ENCODE data around the gene SIM1. TPM values are rescaled to one million over a fixed set of nuclear protein-coding genes. Genes with fewer than 3 reads are reported as not detected.

SIM1 gene
- total and polyA plus RNA-seq, 4 donors: 0.36 to 1.2 (median 0.54) TPM

- Histone ChIP-seq H3K9me3 (ENCODE audit: control insufficient read depth, insufficient read depth, low read length) (no peaks in the 10 kb centered on the region), H3K4me3 (ENCODE audit: low read depth, low read length) (no peak overlapping the region), H3K36me3 (ENCODE audit: control insufficient read depth, insufficient read depth, low read length) (no peaks in the 10 kb centered on the region), H3K27me3 (ENCODE audit: control insufficient read depth, insufficient read depth, low read length) (peaks cover 100% of the 10 kb centered on the region), H3K4me1 (ENCODE audit: control insufficient read depth, insufficient read depth, low read length) (peaks cover 24% of the 10 kb centered on the region), H3K27ac (ENCODE audit: low read depth, low read length) (no peak overlapping the region)
- 7% methylated on average over 29 of the region's 34 CpGs for WGBS (ENCODE audit: insufficient coverage)
- DNase-seq (ENCODE audit: low read depth in 4 of 6, low spot score in 6 of 6): peak in 1 of 6 donors; percentile 44
Measured at GRCh38 chr6:100457311-100457990, 7.3 kb downstream of the SIM1 start.

GRCh38 chr6:100456908-100457235 is 7.8 kb downstream of the SIM1 start:
- DNase-seq (ENCODE audit: low read depth in 4 of 6, low spot score in 6 of 6): no peak

GRCh38 chr6:100456141-100456907 is 8.4 kb downstream of the SIM1 start:
- H3K27ac ChIP-seq (ENCODE audit: low read depth, low read length): no peak overlapping the region
- H3K9me3 ChIP-seq (ENCODE audit: control insufficient read depth, insufficient read depth, low read length): no peaks in the 10 kb centered on the region
- peak in 2 of 6 donors; percentile 63 to 76 for DNase-seq (ENCODE audit: low read depth in 4 of 6, low spot score in 6 of 6)
- peaks cover 100% of the 10 kb centered on the region for H3K27me3 ChIP-seq (ENCODE audit: control insufficient read depth, insufficient read depth, low read length)
- H3K4me3 ChIP-seq (ENCODE audit: low read depth, low read length): no peak overlapping the region
- WGBS (ENCODE audit: insufficient coverage): 2% methylated on average over 13 of the region's 24 CpGs
- H3K4me1 ChIP-seq (ENCODE audit: control insufficient read depth, insufficient read depth, low read length): peaks cover 23% of the 10 kb centered on the region
- H3K36me3 ChIP-seq (ENCODE audit: control insufficient read depth, insufficient read depth, low read length): no peaks in the 10 kb centered on the region

More at GRCh38 chr6:100456908-100457235, 7.8 kb downstream of the SIM1 start:
- H3K4me3 ChIP-seq (ENCODE audit: low read depth, low read length): no peak overlapping the region
- no peaks in the 10 kb centered on the region for H3K36me3 ChIP-seq (ENCODE audit: control insufficient read depth, insufficient read depth, low read length)
- H3K4me1 ChIP-seq (ENCODE audit: control insufficient read depth, insufficient read depth, low read length): peaks cover 24% of the 10 kb centered on the region
- no peak overlapping the region for H3K27ac ChIP-seq (ENCODE audit: low read depth, low read length)
- WGBS (ENCODE audit: insufficient coverage): no CpG with 5 or more reads among the region's 8 CpGs
- H3K27me3 ChIP-seq (ENCODE audit: control insufficient read depth, insufficient read depth, low read length): peaks cover 100% of the 10 kb centered on the region
- no peaks in the 10 kb centered on the region for H3K9me3 ChIP-seq (ENCODE audit: control insufficient read depth, insufficient read depth, low read length)

- Histone ChIP-seq H3K9me3 (ENCODE audit: control insufficient read depth, insufficient read depth, low read length) (no peaks in the 10 kb centered on the region), H3K36me3 (ENCODE audit: control insufficient read depth, insufficient read depth, low read length) (no peaks in the 10 kb centered on the region), H3K27ac (ENCODE audit: low read depth, low read length) (no peak overlapping the region), H3K4me1 (ENCODE audit: control insufficient read depth, insufficient read depth, low read length) (peaks cover 20% of the 10 kb centered on the region), H3K27me3 (ENCODE audit: control insufficient read depth, insufficient read depth, low read length) (peaks cover 100% of the 10 kb centered on the region), H3K4me3 (ENCODE audit: low read depth, low read length) (no peak overlapping the region)
- DNase-seq (ENCODE audit: low read depth in 4 of 6, low spot score in 6 of 6): peak in 2 of 6 donors; percentile 23 to 61
- WGBS (ENCODE audit: insufficient coverage): 2% methylated on average over 48 of the region's 54 CpGs
Measured at GRCh38 chr6:100455230-100456124, 9.2 kb downstream of the SIM1 start.

GRCh38 chr6:100454551-100455229 is 10.0 kb downstream of the SIM1 start:
- Histone ChIP-seq H3K27ac (ENCODE audit: low read depth, low read length) (no peak overlapping the region), H3K4me3 (ENCODE audit: low read depth, low read length) (no peak overlapping the region), H3K36me3 (ENCODE audit: control insufficient read depth, insufficient read depth, low read length) (no peaks in the 10 kb centered on the region), H3K4me1 (ENCODE audit: control insufficient read depth, insufficient read depth, low read length) (peaks cover 20% of the 10 kb centered on the region), H3K27me3 (ENCODE audit: control insufficient read depth, insufficient read depth, low read length) (peaks cover 100% of the 10 kb centered on the region), H3K9me3 (ENCODE audit: control insufficient read depth, insufficient read depth, low read length) (no peaks in the 10 kb centered on the region)
- WGBS (ENCODE audit: insufficient coverage): 0% methylated on average over 3 of the region's 14 CpGs
- DNase-seq (ENCODE audit: low read depth in 4 of 6, low spot score in 6 of 6): peak in 2 of 6 donors; percentile 60 to 66

- H3K4me3 ChIP-seq (ENCODE audit: low read depth, low read length): no peak overlapping the region
- H3K27ac ChIP-seq (ENCODE audit: low read depth, low read length): no peak overlapping the region
- H3K4me1 ChIP-seq (ENCODE audit: control insufficient read depth, insufficient read depth, low read length): peaks cover 20% of the 10 kb centered on the region
- H3K9me3 ChIP-seq (ENCODE audit: control insufficient read depth, insufficient read depth, low read length): no peaks in the 10 kb centered on the region
- no peaks in the 10 kb centered on the region for H3K36me3 ChIP-seq (ENCODE audit: control insufficient read depth, insufficient read depth, low read length)
- peaks cover 100% of the 10 kb centered on the region for H3K27me3 ChIP-seq (ENCODE audit: control insufficient read depth, insufficient read depth, low read length)
- 3% methylated on average over 36 of the region's 36 CpGs for WGBS (ENCODE audit: insufficient coverage)
- DNase-seq (ENCODE audit: low read depth in 4 of 6, low spot score in 6 of 6): peak in 2 of 6 donors; percentile 28 to 33
Measured at GRCh38 chr6:100453701-100454521, 10.8 kb downstream of the SIM1 start.

GRCh38 chr6:100452998-100453397 is 11.7 kb downstream of the SIM1 start:
- Histone ChIP-seq H3K4me1 (ENCODE audit: control insufficient read depth, insufficient read depth, low read length) (peaks cover 13% of the 10 kb centered on the region), H3K36me3 (ENCODE audit: control insufficient read depth, insufficient read depth, low read length) (no peaks in the 10 kb centered on the region), H3K4me3 (ENCODE audit: low read depth, low read length) (no peak overlapping the region), H3K27ac (ENCODE audit: low read depth, low read length) (no peak overlapping the region), H3K9me3 (ENCODE audit: control insufficient read depth, insufficient read depth, low read length) (no peaks in the 10 kb centered on the region), H3K27me3 (ENCODE audit: control insufficient read depth, insufficient read depth, low read length) (peaks cover 100% of the 10 kb centered on the region)
- DNase-seq (ENCODE audit: low read depth in 4 of 6, low spot score in 6 of 6): no peak
- WGBS (ENCODE audit: insufficient coverage): 0% methylated on average over 3 of the region's 3 CpGs

GRCh38 chr6:100451577-100451976 is 13.1 kb downstream of the SIM1 start:
- Histone ChIP-seq H3K27ac (ENCODE audit: low read depth, low read length) (no peak overlapping the region), H3K4me3 (ENCODE audit: low read depth, low read length) (no peak overlapping the region), H3K4me1 (ENCODE audit: control insufficient read depth, insufficient read depth, low read length) (peaks cover 19% of the 10 kb centered on the region), H3K36me3 (ENCODE audit: control insufficient read depth, insufficient read depth, low read length) (no peaks in the 10 kb centered on the region), H3K9me3 (ENCODE audit: control insufficient read depth, insufficient read depth, low read length) (no peaks in the 10 kb centered on the region), H3K27me3 (ENCODE audit: control insufficient read depth, insufficient read depth, low read length) (peaks cover 100% of the 10 kb centered on the region)
- DNase-seq (ENCODE audit: low read depth in 4 of 6, low spot score in 6 of 6): no peak
- 63% methylated on average over 1 of the region's 1 CpG for WGBS (ENCODE audit: insufficient coverage)

All from spinal cord (tissue), 10 donors.